ENCODE measurements around the gene SEPTIN2.
"Not testable (repeated sequence)": the region's sequence is repeated elsewhere in the genome, so short reads cannot be mapped to it uniquely, and the experiment has no call there.

The SEPTIN2 gene

GRCh38 chr2:241314226-241315092 is 1.3 kb upstream of the SEPTIN2 start:
- DNase-seq (ENCODE audit: low read depth in 2 of 2) = peak; percentile 5 to 6

DNA sequence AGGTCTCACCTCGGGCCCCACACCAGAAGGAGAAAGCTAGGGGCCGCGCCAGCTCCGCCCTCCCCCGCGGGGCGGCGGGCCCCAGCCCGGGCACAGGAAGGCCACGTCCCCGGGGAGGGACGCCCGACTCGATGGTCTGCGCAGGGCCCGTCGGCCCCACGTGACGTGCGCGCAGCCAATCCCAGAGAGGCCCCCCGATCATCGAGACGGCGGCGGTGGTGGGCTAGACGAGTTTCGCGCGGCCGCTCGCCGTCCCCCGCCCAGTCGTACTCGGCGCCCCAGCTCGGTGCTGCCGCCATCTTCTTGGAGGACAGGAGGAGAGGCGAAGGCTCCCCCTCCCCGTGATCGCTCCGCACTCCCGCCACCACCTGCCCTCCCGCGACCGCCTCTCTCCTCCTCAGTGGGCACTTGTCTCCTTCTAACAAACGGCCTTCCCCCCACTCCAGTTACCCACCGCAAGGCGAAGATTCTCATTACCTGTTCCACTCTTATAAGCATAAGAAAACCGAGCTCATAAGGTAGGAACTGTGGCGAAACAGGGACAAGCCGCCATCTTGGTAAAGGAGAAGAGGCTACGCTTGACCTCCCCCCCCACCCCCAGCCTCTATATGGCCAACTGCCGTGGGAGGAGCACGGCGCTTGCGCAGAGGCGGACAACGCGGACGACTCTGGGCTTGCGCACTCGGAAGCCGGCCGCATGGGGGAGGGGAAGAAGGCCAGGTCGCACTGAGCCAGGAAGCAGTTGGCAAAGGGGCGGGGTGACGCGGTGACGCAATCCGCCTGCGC is 439 bp upstream of the SEPTIN2 start, which contains the start of gene HDLBP:
Gene HDLBP (minus strand): TSS at position 580 of the 786 bp plus-strand sequence. CDS start 48,803 bp downstream, outside the sequence.
- DNase-seq (ENCODE audit: low read depth in 2 of 2) = peak; percentile 99 to 100

DNA sequence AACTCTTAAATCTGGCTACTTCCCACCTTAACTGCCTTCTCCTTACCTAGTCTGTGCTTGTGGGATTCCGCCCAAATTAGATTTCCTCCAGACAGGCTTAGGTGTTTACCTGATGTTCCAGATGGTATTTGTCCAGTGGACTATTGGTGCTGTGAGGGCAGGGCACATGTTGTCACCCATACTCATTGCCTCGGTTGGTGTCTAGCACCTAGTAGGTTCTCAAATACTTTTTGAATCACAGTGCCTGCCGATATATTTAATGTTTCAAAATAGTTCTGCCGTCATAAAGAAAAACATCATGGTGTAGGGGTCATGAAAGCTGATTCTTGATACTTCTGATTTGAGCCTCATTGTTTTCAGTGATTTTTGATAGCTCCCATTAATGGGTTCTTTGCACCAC is 1.1 kb downstream of the SEPTIN2 start:
- no peak for DNase-seq (ENCODE audit: low read depth in 2 of 2)

DNA sequence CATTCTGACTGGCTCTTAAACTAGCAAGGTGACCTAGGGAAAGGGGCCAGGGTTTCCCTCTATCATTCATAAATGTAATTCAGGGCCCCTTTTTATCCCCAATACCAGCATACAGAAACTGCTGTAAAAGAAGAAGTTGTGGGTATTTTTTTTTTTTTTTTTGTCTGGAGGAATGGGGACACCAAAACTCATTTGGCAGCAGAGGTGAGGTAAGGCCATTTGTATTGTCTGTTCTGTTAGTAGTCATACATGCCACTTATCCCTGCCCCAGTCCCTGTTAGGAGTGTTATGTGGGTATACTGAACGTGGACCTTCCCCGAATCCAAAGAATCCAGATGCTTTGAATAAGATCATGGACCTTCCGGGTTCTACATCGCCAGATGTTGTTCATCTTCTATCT is 1.7 kb downstream of the SEPTIN2 start:
- no peak for DNase-seq (ENCODE audit: low read depth in 2 of 2)

DNA sequence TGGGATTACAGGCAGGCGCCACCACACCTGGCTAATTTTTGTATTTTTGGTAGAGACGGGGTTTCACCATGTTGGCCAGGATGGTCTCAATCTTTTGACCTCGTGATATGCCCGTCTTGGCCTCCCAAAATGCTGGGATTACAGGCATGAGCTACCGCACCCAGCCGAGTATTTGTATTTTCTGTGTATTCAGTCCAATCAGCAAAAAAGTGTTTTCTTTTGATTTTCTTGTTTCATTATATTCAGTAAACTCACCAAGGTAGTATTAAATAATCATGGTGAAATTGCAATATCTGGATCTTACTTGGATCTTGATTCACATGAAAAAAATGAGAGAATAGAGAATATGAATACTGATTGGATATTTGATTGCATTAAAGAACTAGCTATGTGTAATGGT is 3.1 kb downstream of the SEPTIN2 start:
- DNase-seq (ENCODE audit: low read depth in 2 of 2) = not testable (repeated sequence)

GRCh38 chr2:241320394-241320793 is 4.7 kb downstream of the SEPTIN2 start:
- DNase-seq (ENCODE audit: low read depth in 2 of 2) = no peak

GRCh38 chr2:241321033-241321432 is 5.3 kb downstream of the SEPTIN2 start:
- no peak for DNase-seq (ENCODE audit: low read depth in 2 of 2)

DNA sequence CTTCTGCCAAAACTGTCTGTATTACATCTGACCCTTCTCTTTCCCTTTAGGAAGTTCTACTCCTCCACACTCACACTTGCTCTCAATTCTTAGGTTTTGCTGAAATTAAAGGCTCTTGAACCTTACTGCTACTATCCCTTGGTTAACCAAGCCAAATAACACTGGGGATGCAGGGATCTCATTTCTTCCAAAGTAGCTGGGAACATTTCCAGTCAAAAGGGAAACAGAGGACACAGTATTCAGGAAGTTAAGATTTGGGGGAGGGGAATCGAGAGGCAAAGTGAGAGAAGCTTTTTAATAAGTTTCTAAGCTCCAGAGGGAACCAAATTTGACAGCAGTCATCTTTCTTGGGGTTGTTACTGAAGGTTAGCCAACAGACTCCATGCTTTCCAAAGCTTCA is 6.2 kb downstream of the SEPTIN2 start:
- DNase-seq (ENCODE audit: low read depth in 2 of 2) = no peak

GRCh38 chr2:241323778-241324177 is 8.1 kb downstream of the SEPTIN2 start:
- no peak for DNase-seq (ENCODE audit: low read depth in 2 of 2)

- DNase-seq (ENCODE audit: low read depth in 2 of 2) = no peak
Observed at GRCh38 chr2:241324775-241325174, 9.1 kb downstream of the SEPTIN2 start.

- DNase-seq (ENCODE audit: low read depth in 2 of 2) = no peak
Observed at GRCh38 chr2:241325257-241325656, 9.5 kb downstream of the SEPTIN2 start.

GRCh38 chr2:241329669-241330615 is 14.2 kb downstream of the SEPTIN2 start:
- DNase-seq (ENCODE audit: low read depth in 2 of 2) = no peak

GRCh38 chr2:241330616-241330981 is 14.9 kb downstream of the SEPTIN2 start:
- no peak for DNase-seq (ENCODE audit: low read depth in 2 of 2)

DNA sequence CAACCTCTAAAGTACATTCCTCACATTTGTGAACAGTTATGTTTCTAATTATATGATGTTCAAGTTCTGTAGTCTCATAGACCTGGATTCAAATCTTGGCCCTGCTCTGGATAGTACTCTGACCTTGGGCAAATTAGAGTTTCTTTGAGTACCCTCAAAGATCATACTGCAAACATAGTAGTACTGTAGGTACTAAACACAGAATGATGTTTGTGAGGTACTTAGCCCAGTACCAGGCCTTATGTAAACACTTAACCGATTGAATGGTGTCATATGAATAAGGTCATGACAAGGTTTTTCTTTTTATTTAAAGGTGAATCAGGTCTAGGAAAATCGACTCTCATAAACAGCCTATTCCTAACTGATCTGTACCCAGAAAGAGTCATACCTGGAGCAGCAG is 19.1 kb downstream of the SEPTIN2 start:
- no peak for DNase-seq (ENCODE audit: low read depth in 2 of 2)

DNA sequence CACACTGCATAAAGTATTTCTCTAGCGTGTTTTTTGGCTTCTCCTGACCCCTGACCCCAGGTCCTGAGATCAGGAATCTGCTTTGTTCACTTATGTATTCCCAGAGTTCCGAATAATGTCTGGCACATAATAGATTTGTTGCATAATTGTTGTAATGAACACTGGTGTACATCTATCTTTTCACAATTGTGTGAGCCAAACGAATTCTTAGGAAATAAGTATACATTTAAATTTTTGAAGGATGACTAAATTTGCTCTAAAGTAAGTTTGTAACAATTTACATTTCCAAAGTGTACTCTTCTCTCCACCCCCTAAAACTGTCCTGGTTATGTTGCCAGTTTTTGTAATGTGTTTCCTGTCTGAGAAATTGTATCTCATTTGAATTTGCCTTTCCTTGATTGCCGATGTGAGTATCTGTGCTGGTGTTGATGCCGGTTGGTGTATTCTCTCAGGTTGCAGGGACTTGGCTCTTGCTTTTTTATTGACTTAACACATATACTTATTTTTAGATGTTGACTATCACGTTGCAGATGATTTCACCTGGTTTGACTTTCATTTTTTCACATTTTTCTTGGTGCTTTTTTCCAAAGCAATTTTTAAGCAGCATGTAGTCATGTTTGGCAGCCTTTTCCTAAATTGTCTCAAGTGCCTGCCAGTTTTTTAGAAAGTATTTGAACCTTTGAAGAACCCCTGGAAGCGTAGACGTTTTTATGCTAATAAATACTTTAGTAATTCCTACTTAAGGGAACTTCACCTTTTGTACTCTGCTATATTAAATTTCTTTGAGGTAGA is 24.3 kb downstream of the SEPTIN2 start:
- no peak for DNase-seq (ENCODE audit: low read depth in 2 of 2)

- DNase-seq (ENCODE audit: low read depth in 2 of 2) = no peak
Observed at GRCh38 chr2:241340631-241341163, 25.0 kb downstream of the SEPTIN2 start.

- DNase-seq (ENCODE audit: low read depth in 2 of 2) = no peak
Observed at GRCh38 chr2:241344925-241345651, 29.4 kb downstream of the SEPTIN2 start.

- DNase-seq (ENCODE audit: low read depth in 2 of 2) = no peak
Observed at GRCh38 chr2:241349941-241350340, 34.2 kb downstream of the SEPTIN2 start.

DNA sequence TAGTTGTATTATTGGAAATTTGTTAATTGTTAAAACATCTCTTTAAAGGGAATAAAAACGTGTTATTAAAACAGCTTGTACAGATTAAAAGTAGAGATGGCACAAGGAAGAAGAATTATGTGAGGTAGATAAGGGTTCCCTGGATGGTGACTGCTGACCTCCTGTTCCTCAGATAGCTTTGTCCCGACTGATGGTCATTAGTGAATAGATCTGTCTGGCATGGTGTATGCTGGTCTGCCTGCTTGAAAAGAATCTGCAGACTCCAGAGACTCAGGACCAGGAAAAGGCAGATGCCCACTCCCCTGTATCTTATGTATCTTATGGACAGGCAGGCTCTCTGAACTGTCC is 34.8 kb downstream of the SEPTIN2 start:
- DNase-seq (ENCODE audit: low read depth in 2 of 2) = no peak

All from stimulated activated CD4-positive, alpha-beta T cell treated with anti-CD3 and anti-CD28 coated beads, Interleukin-15, amount 100 ng/mL, for 48 hours (primary cell).